ENCODE data around the gene TXNDC11.

The TXNDC11 gene

DNA sequence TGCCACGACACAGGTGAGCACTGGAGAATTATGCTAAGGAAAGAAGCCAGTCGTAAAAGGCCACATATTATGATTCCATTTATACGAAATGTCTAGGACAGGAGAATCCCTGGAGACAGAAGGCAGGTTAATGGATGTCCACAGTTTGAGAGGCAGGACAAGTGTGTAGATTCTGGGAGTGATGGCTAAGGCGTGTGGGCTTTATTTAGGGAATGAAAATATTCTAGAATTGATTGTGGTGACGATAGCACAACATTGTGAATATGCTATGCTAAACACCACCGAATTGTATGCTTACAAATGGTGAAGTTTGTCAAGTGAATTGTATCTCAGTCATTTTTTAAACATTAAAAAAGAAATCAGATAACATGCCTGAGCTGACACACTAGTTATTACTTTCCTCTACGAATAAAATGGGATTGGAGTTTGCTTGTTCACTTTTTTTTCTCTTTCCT is 5.3 kb upstream of the TXNDC11 start:
- TF ChIP-seq CTCF (IDR thresholded peaks at IDR 0.05; ENCODE audit: low read depth, low read length) = no peak
- H3K4me3 ChIP-seq (ENCODE audit: low read depth, low read length) = no peak overlapping the region

DNA sequence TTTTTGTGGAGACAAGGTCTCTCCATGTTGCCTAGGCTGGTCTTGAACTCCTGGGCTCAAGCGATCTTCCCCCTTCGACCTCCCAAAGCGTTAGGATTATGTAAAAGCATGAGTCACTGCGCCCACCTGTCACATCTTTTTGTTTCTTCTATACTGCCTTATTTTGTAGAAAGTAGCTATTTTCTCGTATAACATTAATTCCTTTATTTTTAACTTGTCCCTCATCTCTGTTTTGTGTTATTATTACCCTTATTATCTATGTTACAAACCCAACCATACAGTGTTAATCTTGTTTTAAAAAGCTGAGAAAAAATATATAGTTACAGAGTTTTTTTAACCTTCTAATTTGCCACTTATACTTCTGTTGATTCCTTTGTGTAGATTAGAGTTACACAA is 1.4 kb upstream of the TXNDC11 start:
- TF ChIP-seq CTCF (IDR thresholded peaks at IDR 0.05; ENCODE audit: low read depth, low read length) = no peak

DNA sequence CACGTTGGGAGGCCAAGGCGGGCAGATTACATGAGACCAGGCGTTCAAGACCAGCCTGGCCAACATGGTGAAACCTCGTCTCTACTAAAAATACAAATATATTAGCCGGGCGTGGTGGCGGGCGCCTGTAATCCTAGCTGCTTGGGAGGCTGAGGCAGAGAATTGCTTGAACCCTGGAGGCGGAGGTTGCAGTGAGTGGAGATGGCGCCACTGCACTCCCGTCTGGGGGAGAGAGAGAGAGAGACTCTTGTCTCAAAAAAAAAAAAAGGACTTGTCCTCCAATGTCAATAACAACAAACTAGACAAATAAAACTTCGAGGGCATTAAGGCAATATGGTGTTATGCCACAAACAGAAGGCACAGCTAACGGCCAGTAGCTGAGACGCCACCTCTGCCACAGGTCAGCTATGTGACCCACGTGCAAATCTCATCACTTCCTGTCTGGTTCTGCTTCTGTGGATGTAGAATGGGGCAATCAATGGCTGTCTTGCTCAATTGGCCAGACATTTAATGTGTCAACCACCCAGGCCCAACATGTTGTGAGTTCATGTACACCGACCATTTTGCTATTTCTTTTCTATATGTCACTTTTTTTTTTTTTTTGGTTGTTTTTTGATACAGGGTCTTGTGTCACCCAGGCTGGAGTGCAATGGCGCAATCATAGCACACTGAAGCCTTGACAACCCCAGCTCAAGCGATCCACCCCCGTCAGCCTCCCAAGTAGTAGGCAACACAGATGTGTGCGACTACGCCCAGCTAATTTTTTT is 834 bp upstream of the TXNDC11 start:
- TF ChIP-seq CTCF (IDR thresholded peaks at IDR 0.05; ENCODE audit: low read depth, low read length) = no peak
- H3K4me3 ChIP-seq (ENCODE audit: low read depth, low read length) = peak overlapping the region; percentile 94

More for the DNA sequence above, 1.4 kb upstream of the TXNDC11 start:
- no peak overlapping the region for H3K4me3 ChIP-seq (ENCODE audit: low read depth, low read length)

GRCh38 chr16:11742093-11742535 is 543 bp downstream of the TXNDC11 start:
- TF ChIP-seq CTCF (IDR thresholded peaks at IDR 0.05; ENCODE audit: low read depth, low read length) = no peak
- peak overlapping the region; percentile 94 for H3K4me3 ChIP-seq (ENCODE audit: low read depth, low read length)

GRCh38 chr16:11740567-11740966 is 2.1 kb downstream of the TXNDC11 start:
- no peak overlapping the region; the same call in 1 of the 2 replicates for H3K4me3 ChIP-seq (ENCODE audit: low read depth, low read length)
- no peak for TF ChIP-seq CTCF (IDR thresholded peaks at IDR 0.05; ENCODE audit: low read depth, low read length)

DNA sequence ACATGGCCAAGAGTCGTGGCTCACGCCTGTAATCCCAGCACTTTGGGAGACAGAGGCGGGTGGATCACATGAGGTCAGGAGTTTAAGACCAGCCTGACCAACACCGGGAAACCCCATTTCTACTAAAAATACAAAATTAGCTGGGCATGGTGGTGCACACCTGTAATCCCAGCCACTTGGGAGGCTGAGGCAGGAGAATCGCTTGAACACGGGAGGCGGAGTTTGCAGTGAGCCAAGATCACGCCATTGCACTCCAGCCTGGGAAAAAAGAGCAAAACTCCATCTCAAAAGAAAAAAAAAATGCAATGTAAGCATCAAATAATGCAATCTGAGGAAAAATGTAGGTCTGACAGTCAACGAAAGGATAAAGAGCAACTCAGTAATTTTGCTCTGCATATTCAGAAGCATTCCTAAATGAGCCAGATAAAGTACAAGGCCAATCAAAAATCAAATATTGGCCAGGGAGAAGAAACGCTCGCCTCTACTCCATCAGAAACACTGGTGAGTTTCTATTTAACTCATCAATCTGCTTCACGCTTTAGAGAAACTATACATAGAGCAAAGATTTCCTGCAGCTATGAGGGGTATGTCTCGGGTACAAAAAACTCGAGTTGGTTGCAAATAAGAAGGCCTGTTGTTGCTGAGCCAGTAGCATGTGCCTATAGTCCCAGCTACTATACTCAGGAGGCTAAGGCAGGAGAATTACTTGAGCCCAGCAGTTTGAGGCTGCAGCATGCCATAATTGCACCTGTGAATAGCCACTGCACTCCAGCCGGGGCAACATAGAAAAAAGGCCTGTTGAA is 3.7 kb downstream of the TXNDC11 start:
- H3K4me3 ChIP-seq (ENCODE audit: low read depth, low read length) = no peak overlapping the region
- no peak for TF ChIP-seq CTCF (IDR thresholded peaks at IDR 0.05; ENCODE audit: low read depth, low read length)

- TF ChIP-seq CTCF (IDR thresholded peaks at IDR 0.05; ENCODE audit: low read depth, low read length) = no peak
- no peak overlapping the region for H3K4me3 ChIP-seq (ENCODE audit: low read depth, low read length)
Measured at GRCh38 chr16:11737713-11738112, 4.9 kb downstream of the TXNDC11 start.
